GM23338 (cell line): ENCODE measurements around the gene KLKB1. TPM values are rescaled to one million over a fixed set of nuclear protein-coding genes. Genes with fewer than 3 reads are reported as not detected.

Experiments used
- ATAC-seq: fragments of 200-7000 bp; cut with Tn5 transposase; 3 replicates; pipeline ENCODE4 v1.9.1; 2020
- DNase-seq: peaks from one replicate; pipeline ENCODE4 v3.0.0-alpha.2; 2015; ENCODE audit warnings: low spot score
- H2AFZ ChIP-seq: fragments of 200-600 bp; sonication (generic); 2 replicates; pipeline ENCODE4 v1.8.0; 2016; ENCODE audit warnings: antibody characterized with exemption, mild to moderate bottlenecking, moderate library complexity
- H3F3A ChIP-seq: fragments of 200-600 bp; sonication (generic); replicated peaks from 2 replicates; pipeline ENCODE4 v1.8.0; 2017; ENCODE audit warnings: antibody characterized with exemption, mixed run types, low read depth
- H3K27ac ChIP-seq: fragments of 200-600 bp; sonication (generic); 2 replicates; pipeline ENCODE4 v1.6.1; 2016; ENCODE audit warnings: low read depth
- H3K27me3 ChIP-seq: fragments of 200-600 bp; sonication (generic); 2 replicates; pipeline ENCODE4 v1.8.0; 2016; ENCODE audit warnings: mild to moderate bottlenecking, mixed run types, moderate library complexity; ENCODE audit not compliant: insufficient read depth
- H3K36me3 ChIP-seq: fragments of 200-600 bp; sonication (generic); 2 replicates; pipeline ENCODE4 v1.8.0; 2016; ENCODE audit warnings: mild to moderate bottlenecking; ENCODE audit not compliant: insufficient read depth
- H3K4me1 ChIP-seq: fragments of 200-600 bp; sonication (generic); 2 replicates; pipeline ENCODE4 v1.8.0; 2016; ENCODE audit warnings: mild to moderate bottlenecking, moderate library complexity; ENCODE audit not compliant: insufficient read depth
- H3K4me2 ChIP-seq: fragments of 200-600 bp; sonication (generic); 2 replicates; pipeline ENCODE4 v1.7.1; 2017; ENCODE audit warnings: mixed run types
- H3K4me3 ChIP-seq: fragments of 200-600 bp; sonication (generic); 2 replicates; pipeline ENCODE4 v1.6.1; 2016; ENCODE audit warnings: mixed run types
- H3K79me2 ChIP-seq: fragments of 200-600 bp; sonication (generic); replicated peaks from 2 replicates; pipeline ENCODE4 v1.8.0; 2017; ENCODE audit warnings: mild to moderate bottlenecking; ENCODE audit not compliant: insufficient read depth
- H3K9me2 ChIP-seq: fragments of 200-600 bp; sonication (generic); 2 replicates; pipeline ENCODE4 v1.8.0; 2017; ENCODE audit not compliant: insufficient read depth
- H4K20me1 ChIP-seq: fragments of 200-600 bp; sonication (generic); replicated peaks from 2 replicates; pipeline ENCODE4 v1.8.0; 2017; ENCODE audit warnings: mild to moderate bottlenecking; ENCODE audit not compliant: insufficient read depth
- H3K27ac Mint-ChIP-seq: 2 replicates; pipeline ENCODE4 v1.8.0; 2020; ENCODE audit warnings: inconsistent platforms, mild to moderate bottlenecking, moderate library complexity, mixed read lengths
- H3K27me3 Mint-ChIP-seq: 3 replicates; pipeline ENCODE4 v1.8.0; 2022; ENCODE audit warnings: low read depth, mild to moderate bottlenecking, moderate library complexity, mixed read lengths, inconsistent platforms; ENCODE audit not compliant: insufficient read depth, poor library complexity
- H3K36me3 Mint-ChIP-seq: 3 replicates; pipeline ENCODE4 v1.8.0; 2021; ENCODE audit warnings: low read depth, mild to moderate bottlenecking, inconsistent platforms, moderate library complexity, mixed read lengths
- H3K4me1 Mint-ChIP-seq: 3 replicates; pipeline ENCODE4 v1.8.0; 2020; ENCODE audit warnings: mild to moderate bottlenecking, inconsistent platforms, mixed read lengths
- H3K4me3 Mint-ChIP-seq: 3 replicates; pipeline ENCODE4 v1.8.0; 2021; ENCODE audit warnings: moderate library complexity, mild to moderate bottlenecking, inconsistent platforms, mixed read lengths
- H3K9me3 Mint-ChIP-seq: 3 replicates; pipeline ENCODE4 v1.8.0; 2020; ENCODE audit warnings: moderate library complexity, mild to moderate bottlenecking, inconsistent platforms, mixed read lengths
- CTCF ChIP-seq, 2 experiments: fragments of 200-600 bp in 1 of 2; sonication (generic) in 1 of 2; conservative IDR thresholded peaks; 2 replicates each; pipeline versions ENCODE4 v1.5.1 to v1.6.1; 2016 to 2017; ENCODE audit warnings: antibody characterized with exemption in 2 of 2, low read depth in 2 of 2, mild to moderate bottlenecking in 2 of 2, moderate library complexity in 1 of 2
- ETS1 ChIP-seq: IDR thresholded peaks from 2 replicates; pipeline ENCODE4 v1.6.1; 2016; ENCODE audit warnings: antibody characterized with exemption
- EZH2phosphoT487 ChIP-seq: fragments of 200-600 bp; sonication (generic); IDR thresholded peaks from one replicate; pipeline ENCODE4 v1.8.1; 2018; ENCODE audit warnings: antibody characterized with exemption; ENCODE audit not compliant: unreplicated experiment
- JUNB ChIP-seq: IDR thresholded peaks from one replicate; pipeline ENCODE4 v1.6.1; 2016; ENCODE audit warnings: antibody characterized with exemption; ENCODE audit not compliant: unreplicated experiment
- POLR2AphosphoS5 ChIP-seq: IDR thresholded peaks from 2 replicates; pipeline ENCODE4 v1.6.1; 2016; ENCODE audit warnings: antibody characterized with exemption, low read depth
- STAT1 ChIP-seq: IDR thresholded peaks from one replicate; pipeline ENCODE4 v1.6.1; 2016; ENCODE audit warnings: antibody characterized with exemption; ENCODE audit not compliant: unreplicated experiment
- ZNF114 ChIP-seq: fragments of 250-450 bp; sonication (Bioruptor Pico); IDR thresholded peaks from 2 replicates; pipeline ENCODE4 v1.5.0; 2020; ENCODE audit warnings: mild to moderate bottlenecking, moderate library complexity
- ZNF331 ChIP-seq: fragments of 250-450 bp; sonication (Bioruptor Pico); IDR thresholded peaks from 2 replicates; pipeline ENCODE4 v1.5.0; 2020; ENCODE audit warnings: low read depth, mild to moderate bottlenecking, moderate library complexity
- ZNF462 ChIP-seq: fragments of 250-450 bp; sonication (Bioruptor Pico); IDR thresholded peaks from 2 replicates; pipeline ENCODE4 v1.5.0; 2020; ENCODE audit warnings: mild to moderate bottlenecking, moderate library complexity
- polyA plus RNA-seq: library from polyadenylated mRNA; unstranded; fragments of >200 nt; fragmentation: Nextera tagmentation; extraction: Ambion mirVana; gene quantifications from 2 replicates; pipeline ENCODE4 v1.2.1, GENCODE V29; 2016
- total RNA-seq: library from RNA; depleted of rRNA; stranded (reverse); fragments of >200 nt; shearing (Covaris generic); gene quantifications from 2 replicates; pipeline ENCODE4 v1.2.3, GENCODE V29; 2014

The KLKB1 gene
- total and polyA plus RNA-seq, 2 experiments from 2014 or later: 8.6 to 10.9 TPM

- no peak for TF ChIP-seq EZH2phosphoT487
- no peak for TF ChIP-seq ETS1
- no peak for TF ChIP-seq ZNF331 (CRISPR knock-in tag)
- no peak for TF ChIP-seq CTCF (conservative IDR thresholded peaks at IDR 0.05; ENCODE audit: low read depth in 2 of 2)
- peaks cover 4% of the 10 kb centered on the region for H3K27me3 Mint-ChIP-seq
- peaks cover under 1% of the 10 kb centered on the region; the same call in 1 of the 2 replicates for H3K27me3 ChIP-seq
These were observed 76.9 kb downstream of the KLKB1 start for GRCh38 chr4:186304216-186304615.

GRCh38 chr4:186304866-186305505 is 77.7 kb downstream of the KLKB1 start:
- no peaks in the 10 kb centered on the region for H3K4me1 ChIP-seq
- H3K79me2 ChIP-seq: no peaks in the 10 kb centered on the region
- ATAC-seq (peak; percentile 67), DNase-seq (no peak)
- H3K9me2 ChIP-seq: no peaks in the 10 kb centered on the region; the same call in 1 of the 2 replicates
- peaks cover 2% of the 10 kb centered on the region for H3K27me3 Mint-ChIP-seq
- peaks cover 3% of the 10 kb centered on the region; the same call in 1 of the 3 replicates for H3K4me1 Mint-ChIP-seq
- no peak overlapping the region for H3K27ac ChIP-seq
- H3K36me3 ChIP-seq: no peaks in the 10 kb centered on the region
- no peaks in the 10 kb centered on the region for H3K27me3 ChIP-seq
- TF ChIP-seq STAT1: no peak
- TF ChIP-seq CTCF (conservative IDR thresholded peaks at IDR 0.05; ENCODE audit: low read depth in 2 of 2): no peak
- TF ChIP-seq POLR2AphosphoS5: no peak
- TF ChIP-seq ZNF331 (CRISPR knock-in tag): no peak
- TF ChIP-seq EZH2phosphoT487: no peak
- no peak for TF ChIP-seq ZNF462 (CRISPR knock-in tag)
- no peak for TF ChIP-seq JUNB
- no peak for TF ChIP-seq ZNF114 (CRISPR knock-in tag)
- H4K20me1 ChIP-seq: no peaks in the 10 kb centered on the region
- H2AFZ ChIP-seq: peak overlapping the region; percentile 63
- no peaks in the 10 kb centered on the region for H3K9me3 Mint-ChIP-seq
- no peaks in the 10 kb centered on the region; the same call in 1 of the 2 replicates for H3F3A ChIP-seq
- no peaks in the 10 kb centered on the region for H3K36me3 Mint-ChIP-seq
- H3K4me3 ChIP-seq: no peak overlapping the region
- no peak overlapping the region for H3K27ac Mint-ChIP-seq
- H3K4me2 ChIP-seq: no peak overlapping the region
- H3K4me3 Mint-ChIP-seq: no peak overlapping the region

More at GRCh38 chr4:186304216-186304615, 76.9 kb downstream of the KLKB1 start:
- Histone ChIP-seq H2AFZ (no peak overlapping the region), H3K27ac (no peak overlapping the region), H4K20me1 (no peaks in the 10 kb centered on the region), H3K36me3 (no peaks in the 10 kb centered on the region), H3K9me2 (no peaks in the 10 kb centered on the region; the same call in 1 of the 2 replicates), H3K4me2 (no peak overlapping the region), H3K4me3 (no peak overlapping the region), H3F3A (no peaks in the 10 kb centered on the region; the same call in 1 of the 2 replicates), H3K4me1 (no peaks in the 10 kb centered on the region), H3K79me2 (no peaks in the 10 kb centered on the region)
- Mint-ChIP-seq H3K4me1 (peaks cover 3% of the 10 kb centered on the region; the same call in 1 of the 3 replicates), H3K27ac (no peak overlapping the region), H3K4me3 (no peak overlapping the region), H3K9me3 (no peaks in the 10 kb centered on the region), H3K36me3 (no peaks in the 10 kb centered on the region)
- ATAC-seq (no peak), DNase-seq (no peak)
